ENCODE measurements around the gene PLCH1. TPM values are rescaled to one million over a fixed set of nuclear protein-coding genes. Genes with fewer than 3 reads are reported as not detected.

Gene PLCH1
- total and polyA plus RNA-seq, 2 of the 8 experiments (the other 6 are each of a cell fraction or from before 2014, with no cell fraction given), result 5.8 to 17.2 TPM

- Histone ChIP-seq H3K4me1 (replicated peaks in 1 of 4; ENCODE audit: control insufficient read depth in 3 of 4, insufficient read depth in 4 of 4, low read length in 3 of 4) (peaks cover 0 to 5% (median 2%) of the 10 kb centered on the region in 4 experiments; a peak in 4 of 7 replicates), H3K14ac (ENCODE audit: insufficient read length) (no peak overlapping the region), H3K4me2 (ENCODE audit: insufficient read depth in 1 of 2, low read depth in 2 of 2, low read length in 2 of 2) (no peak overlapping the region), H3K79me2 (ENCODE audit: control insufficient read depth in 1 of 2, insufficient read depth in 2 of 2, low read length in 2 of 2) (no peaks in the 10 kb centered on the region), H4K20me1 (replicated peaks in 1 of 2; ENCODE audit: control insufficient read depth in 1 of 2, insufficient read depth in 2 of 2, low read length in 2 of 2) (no peaks in the 10 kb centered on the region), H2BK120ac (replicated peaks; ENCODE audit: low read depth, low read length) (no peak overlapping the region), H3K36me3 (ENCODE audit: control insufficient read depth in 2 of 4, insufficient read depth in 4 of 4, low read length in 3 of 4) (no peaks in the 10 kb centered on the region), H2BK15ac (ENCODE audit: low read length) (no peak overlapping the region), H2BK12ac (ENCODE audit: low read depth, low read length) (no peak overlapping the region), H3K4me3 (ENCODE audit: extremely low read depth in 1 of 4, insufficient read depth in 2 of 4, low read depth in 3 of 4, low read length in 4 of 4) (no peak overlapping the region), H4K91ac (replicated peaks; ENCODE audit: insufficient read length, low read length) (no peak overlapping the region), H2AFZ (ENCODE audit: low read length) (no peak overlapping the region), H3K23ac (ENCODE audit: insufficient read length) (no peak overlapping the region), H2AK5ac (ENCODE audit: low read depth, low read length) (no peak overlapping the region), H3K18ac (ENCODE audit: extremely low read depth, low read length) (no peak overlapping the region), H3K9ac (replicated peaks in 1 of 4; ENCODE audit: extremely low read depth in 1 of 4, low read depth in 3 of 4, low read length in 3 of 4) (no peak overlapping the region), H4K5ac (ENCODE audit: insufficient read length, low read depth, low read length) (no peak overlapping the region), H3K27ac (ENCODE audit: low read depth, low read length) (no peak overlapping the region), H3K23me2 (ENCODE audit: low read depth, low read length) (no peaks in the 10 kb centered on the region; the same call in 1 of the 2 replicates), H3K79me1 (ENCODE audit: low read depth, low read length) (no peaks in the 10 kb centered on the region), H3K27me3 (replicated peaks in 1 of 4; ENCODE audit: control insufficient read depth in 3 of 4, extremely low read depth in 1 of 4, insufficient read depth in 3 of 4, low read length in 3 of 4) (no peaks in the 10 kb centered on the region), H2BK20ac (ENCODE audit: low read length) (no peak overlapping the region), H3K4ac (replicated peaks; ENCODE audit: insufficient read length, low read depth, low read length) (no peak overlapping the region), H2BK5ac (ENCODE audit: low read depth, low read length) (no peak overlapping the region), H3K56ac (replicated peaks; ENCODE audit: insufficient read length, low read depth, low read length) (no peak overlapping the region), H4K8ac (ENCODE audit: extremely low read depth, insufficient read depth, low read length) (no peak overlapping the region), H3K9me3 (ENCODE audit: insufficient read depth in 2 of 2, low read depth in 1 of 2, low read length in 1 of 2) (no peaks in the 10 kb centered on the region)
- FAIRE-seq (no peak), DNase-seq (ENCODE audit: low read depth in 1 of 2, low spot score in 2 of 2) (no peak)
- POLR2A ChIA-PET (ENCODE audit: partially characterized antibody), result interaction anchor here (0.8 kb wide), 1 partner anchor 86 kb away, joined by 5 read pairs; no protein-coding TSS in a partner anchor
- CTCF ChIA-PET (ENCODE audit: partially characterized antibody), result interaction anchor here (0.9 to 1.0 kb wide), 2 partner anchors 20 to 23 kb away, joined by 3 to 4 read pairs; partner anchors contain the start of gene C3orf33
- TF ChIP-seq ATF2 (IDR thresholded peaks at IDR 0.05; ENCODE audit: low read length) (no peak), ZNF274 (IDR thresholded peaks at IDR 0.05; ENCODE audit: borderline replicate concordance, extremely low read depth, low read length) (no peak), SRF (IDR thresholded peaks at IDR 0.05; ENCODE audit: low read depth, low read length) (no peak), MAFK (IDR thresholded peaks at IDR 0.05; ENCODE audit: low read depth, low read length) (no peak), PHF8 (conservative IDR thresholded peaks at IDR 0.05; ENCODE audit: low read depth, low read length) (no peak), RAD21 (IDR thresholded peaks at IDR 0.05 in 1 of 2, conservative IDR thresholded peaks at IDR 0.05 in 1 of 2; ENCODE audit: low read depth in 2 of 2, low read length in 2 of 2) (no peak), SIN3A (conservative IDR thresholded peaks at IDR 0.05 in 1 of 2, IDR thresholded peaks at IDR 0.05 in 1 of 2; ENCODE audit: low read depth in 1 of 2, low read length in 2 of 2) (no peak), SIX5 (IDR thresholded peaks at IDR 0.05; ENCODE audit: low read depth, low read length) (no peak), BRCA1 (IDR thresholded peaks at IDR 0.05; ENCODE audit: low read depth, low read length) (no peak), ASH2L (IDR thresholded peaks at IDR 0.05; ENCODE audit: low read length) (no peak), HDAC6 (IDR thresholded peaks at IDR 0.05; ENCODE audit: low read depth, low read length) (no peak), NANOG (IDR thresholded peaks at IDR 0.05; ENCODE audit: insufficient read depth, low read depth, low read length, poor library complexity, severe bottlenecking) (no peak)
Measured at GRCh38 chr3:155785662-155786295, 40.9 kb upstream of the PLCH1 start.

Measured in H1 (cell line).